CMK (cell line): ENCODE measurements around the gene AIP.
"Not testable (repeated sequence)": the region's sequence is repeated elsewhere in the genome, so short reads cannot be mapped to it uniquely, and the experiment has no call there.

Experiments used
- DNase-seq: peaks from one replicate; pipeline ENCODE4 v3.0.0-alpha.2; 2010; ENCODE audit warnings: low read depth

AIP gene

DNA sequence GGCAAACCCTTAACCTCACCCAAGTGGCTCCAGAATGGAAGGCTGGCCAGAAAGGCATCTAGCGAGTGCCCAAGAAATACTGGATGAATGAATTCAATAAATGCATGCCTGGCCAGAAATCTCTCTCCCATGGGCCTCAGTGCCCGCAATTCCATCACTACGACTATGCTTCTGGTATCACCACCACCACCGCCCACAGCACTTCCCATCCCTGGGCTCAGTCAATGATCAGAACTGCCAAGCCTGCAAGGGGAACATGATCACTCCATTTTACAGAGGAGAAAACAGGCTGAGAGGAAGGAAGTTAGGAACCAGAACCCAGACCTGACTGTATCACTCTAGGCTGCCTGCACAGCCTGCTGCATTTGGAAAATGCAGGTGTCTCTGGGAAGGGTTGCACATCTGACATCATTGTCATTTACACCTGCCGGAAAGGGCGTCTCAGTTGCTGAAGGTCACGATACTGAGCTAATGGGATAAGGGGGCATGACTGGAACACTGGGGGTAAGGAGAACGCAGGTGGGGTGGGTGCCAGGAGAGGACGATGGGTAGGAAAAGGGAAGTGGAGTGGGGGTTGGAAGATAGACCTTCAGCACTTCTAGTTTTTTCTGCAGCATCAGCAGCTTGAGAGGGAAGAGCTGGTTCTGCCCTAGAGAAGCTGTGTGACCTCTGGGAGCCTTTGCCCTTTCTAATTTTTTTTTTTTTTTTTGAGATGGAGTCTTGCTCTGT lies 33.5 kb upstream of the AIP start:
- no peak for DNase-seq

GRCh38 chr11:67450796-67451657 lies 31.8 kb upstream of the AIP start:
- no peak for DNase-seq

- DNase-seq: no peak
These were observed 31.2 kb upstream of the AIP start for GRCh38 chr11:67451658-67451976.

- no peak for DNase-seq
These were observed 30.5 kb upstream of the AIP start, which contains the start of gene GPR152 for GRCh38 chr11:67452141-67452952. Gene GPR152, minus strand, starts transcription at chr11:67452729. Its CDS starts 5 bp downstream, at chr11:67452724.

DNA sequence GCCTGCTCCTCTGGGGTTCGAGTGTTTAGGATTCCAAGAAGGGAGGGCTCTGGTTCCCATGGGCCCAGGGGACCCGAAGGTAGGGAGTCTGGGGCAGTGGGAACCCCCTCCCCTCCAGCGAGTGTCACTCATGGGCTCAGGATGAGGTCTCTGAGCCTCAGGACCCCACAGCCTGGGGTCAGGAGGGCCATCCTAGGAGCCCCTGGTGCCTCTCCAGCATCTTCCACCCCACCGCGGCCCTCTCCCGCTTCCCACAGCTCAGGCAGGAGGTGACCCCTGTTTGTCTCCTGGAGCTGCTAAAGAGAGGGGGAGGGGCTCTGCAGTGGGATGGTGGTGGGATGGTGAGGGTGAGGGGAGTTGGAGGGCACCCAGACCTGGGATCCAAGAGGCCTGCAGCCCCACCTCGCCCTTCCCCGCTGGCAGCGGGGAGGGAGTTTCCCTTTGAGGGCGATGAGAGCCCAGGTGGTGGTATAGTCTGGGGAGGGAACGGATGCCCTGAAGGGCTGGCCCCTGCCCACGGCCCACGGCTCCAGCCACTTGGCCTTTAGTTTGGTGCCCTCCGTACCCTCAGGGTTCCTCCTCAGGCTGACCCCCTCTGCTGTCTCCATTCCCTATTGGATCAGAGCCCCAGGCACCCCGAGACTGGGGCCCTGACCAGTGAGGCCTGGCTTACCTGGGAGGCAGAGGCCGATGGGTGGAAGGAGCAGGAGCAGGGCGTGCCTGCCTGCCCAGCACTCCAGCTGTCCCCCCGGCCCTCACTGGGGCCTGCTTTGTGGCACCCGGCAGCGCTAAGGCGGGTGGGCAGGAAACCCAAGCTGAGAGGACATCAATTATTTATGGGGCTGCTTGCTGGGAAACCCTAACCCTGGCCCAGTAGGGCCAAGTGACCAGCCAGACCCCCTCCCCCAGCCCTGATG lies 28.8 kb upstream of the AIP start:
- DNase-seq: no peak

DNA sequence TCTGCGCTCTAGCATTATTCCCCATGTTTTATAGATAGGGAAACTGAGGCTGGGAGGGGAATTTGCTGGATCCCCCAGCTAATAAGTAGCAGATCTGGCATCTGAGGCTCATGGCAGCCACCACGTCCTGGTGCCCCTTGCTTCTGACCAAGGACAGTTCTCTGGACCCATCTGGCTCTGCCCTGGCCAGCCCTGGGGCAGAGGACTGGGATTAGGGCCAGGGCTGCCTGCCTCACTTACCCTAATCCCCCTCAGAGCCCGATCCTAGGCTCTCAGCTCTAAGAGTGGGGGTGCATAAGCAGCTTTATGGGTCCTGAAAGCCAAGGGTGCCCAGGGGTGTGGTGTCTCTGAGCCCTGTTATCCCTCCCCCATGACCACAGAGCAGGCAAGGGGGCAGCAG lies 27.8 kb upstream of the AIP start, which contains the start of gene CABP4:
CABP4 (plus strand) TSS at position 301 of the 400 bp plus-strand sequence; CDS start at position 371, 70 bp downstream.
- no peak for DNase-seq

GRCh38 chr11:67456068-67456705 lies 26.6 kb upstream of the AIP start:
- DNase-seq: no peak

- DNase-seq: no peak
These were observed 25.4 kb upstream of the AIP start for GRCh38 chr11:67457453-67457852.

DNA sequence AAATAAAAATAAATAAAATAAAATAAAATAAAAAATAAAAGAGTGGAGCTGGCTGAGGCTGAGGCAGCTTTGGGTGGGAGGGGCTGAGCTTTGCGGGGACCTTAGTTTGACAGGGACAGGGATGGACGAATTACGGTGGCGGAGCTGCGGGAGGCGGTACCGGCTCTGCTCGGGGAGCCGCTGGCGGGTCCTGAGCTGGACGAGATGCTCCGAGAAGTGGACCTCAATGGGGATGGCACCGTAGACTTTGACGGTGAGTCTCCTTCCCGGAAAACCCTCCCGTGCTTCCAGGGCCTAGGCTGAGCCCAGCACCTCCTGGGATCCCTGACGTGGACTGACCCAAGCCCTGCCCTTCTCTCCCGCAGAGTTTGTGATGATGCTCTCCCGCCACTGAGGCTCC lies 24.6 kb upstream of the AIP start:
- DNase-seq: no peak

DNA sequence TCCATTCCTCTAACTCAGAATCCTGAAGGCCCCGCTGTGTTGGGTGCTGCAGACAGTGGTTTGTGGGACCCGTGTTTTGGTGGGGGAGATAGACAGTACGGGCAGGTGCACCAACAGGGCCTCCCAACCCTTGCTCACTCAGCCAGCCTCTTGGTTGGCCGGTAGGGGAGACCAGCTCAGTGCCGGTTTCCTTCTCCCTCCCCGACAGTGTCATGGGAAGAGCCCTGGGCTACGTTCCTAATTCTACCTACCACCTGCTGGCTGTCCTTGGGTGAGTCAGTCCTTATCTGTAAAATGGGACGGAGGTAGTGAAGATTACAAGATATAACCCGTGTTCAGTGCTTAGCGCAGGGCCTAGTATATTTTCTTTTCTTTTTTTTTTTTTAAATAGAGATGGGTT lies 19.6 kb upstream of the AIP start:
- no peak for DNase-seq

GRCh38 chr11:67463680-67464410 lies 19.0 kb upstream of the AIP start:
- no peak for DNase-seq

- peak; percentile 91 for DNase-seq
These were observed 18.2 kb upstream of the AIP start for GRCh38 chr11:67464411-67465188.

DNA sequence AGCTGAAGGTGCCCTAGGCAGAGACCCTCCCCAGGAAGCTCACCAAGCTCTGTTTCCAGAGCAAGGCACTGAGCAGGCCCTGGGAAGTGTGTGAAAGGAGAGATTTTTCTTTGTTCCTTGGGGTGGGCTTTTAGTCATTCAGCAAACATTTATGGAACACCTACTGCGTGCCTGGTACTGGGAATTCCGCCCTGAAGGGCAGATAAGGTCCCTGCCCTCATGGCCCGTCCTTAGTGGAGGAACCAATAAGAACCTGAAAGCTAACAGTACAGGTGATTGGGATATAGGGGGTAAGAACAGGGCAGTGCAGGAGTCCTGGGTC lies 17.7 kb upstream of the AIP start:
- DNase-seq: no peak

DNA sequence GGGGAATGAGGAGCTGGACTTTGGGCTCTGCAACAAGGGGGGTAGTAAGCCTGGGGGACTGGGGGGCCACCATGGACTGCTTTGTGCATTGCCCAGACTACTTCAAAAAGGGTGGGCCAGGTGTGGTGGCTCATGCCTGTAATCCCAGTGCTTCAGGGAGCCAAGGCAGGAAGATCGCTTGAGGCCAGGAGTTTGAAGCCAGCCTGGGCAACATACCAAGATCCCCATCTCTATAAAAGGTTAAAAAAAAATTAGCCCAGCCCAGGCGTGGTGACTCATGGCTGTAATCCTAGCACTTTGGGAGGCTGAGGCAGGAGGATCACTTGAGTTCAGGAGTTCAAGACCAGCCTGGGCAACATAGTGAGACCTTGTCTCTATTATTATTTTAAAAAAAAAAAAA lies 17.3 kb upstream of the AIP start:
- not testable (repeated sequence) for DNase-seq

DNA sequence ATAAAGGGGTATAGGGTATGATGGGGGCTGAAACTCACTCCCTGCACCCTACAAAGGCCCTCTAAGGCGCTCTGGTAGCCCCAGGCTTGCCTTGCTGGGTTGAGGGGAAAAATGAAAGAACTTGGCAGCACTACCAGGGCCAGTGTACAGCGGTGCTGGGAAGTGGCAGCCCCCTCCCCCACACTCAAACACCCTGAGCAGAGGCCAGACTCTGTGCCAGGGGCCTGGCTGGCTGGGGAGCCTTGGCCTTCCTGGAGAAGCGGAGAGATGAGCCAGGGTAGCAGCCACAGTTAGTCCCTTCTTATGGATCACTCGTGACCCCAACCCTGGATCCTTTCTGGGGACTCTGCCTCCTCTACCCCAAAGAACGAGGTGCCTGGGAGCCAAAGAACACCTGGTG lies 16.5 kb upstream of the AIP start:
- no peak for DNase-seq

- DNase-seq: no peak
These were observed 15.7 kb upstream of the AIP start for GRCh38 chr11:67466962-67467771.

GRCh38 chr11:67468056-67468455 lies 14.8 kb upstream of the AIP start:
- no peak for DNase-seq

DNA sequence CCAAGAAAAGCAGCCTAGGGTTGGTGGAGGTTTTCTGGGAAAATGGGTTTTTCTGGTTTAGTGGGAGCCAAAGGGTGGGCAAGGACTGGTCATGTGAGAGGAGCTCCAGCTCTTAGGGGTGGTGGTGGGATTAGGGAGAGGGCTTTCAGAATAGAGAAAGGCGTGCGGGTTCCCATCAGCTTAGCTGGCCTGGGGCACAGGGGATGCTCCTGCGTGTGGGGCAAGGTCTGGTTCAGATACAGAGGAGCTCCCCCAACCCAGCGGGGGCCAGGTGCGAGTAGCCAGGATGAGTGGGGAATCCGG lies 14.4 kb upstream of the AIP start:
- DNase-seq: no peak
